ENCODE measurements around the gene FIG4. TPM values are rescaled to one million over a fixed set of nuclear protein-coding genes. Genes with fewer than 3 reads are reported as not detected.

The FIG4 gene
- polyA plus RNA-seq, 1 of the 3 experiments (the other 2 are of a cell fraction), result 6.8 TPM

DNA sequence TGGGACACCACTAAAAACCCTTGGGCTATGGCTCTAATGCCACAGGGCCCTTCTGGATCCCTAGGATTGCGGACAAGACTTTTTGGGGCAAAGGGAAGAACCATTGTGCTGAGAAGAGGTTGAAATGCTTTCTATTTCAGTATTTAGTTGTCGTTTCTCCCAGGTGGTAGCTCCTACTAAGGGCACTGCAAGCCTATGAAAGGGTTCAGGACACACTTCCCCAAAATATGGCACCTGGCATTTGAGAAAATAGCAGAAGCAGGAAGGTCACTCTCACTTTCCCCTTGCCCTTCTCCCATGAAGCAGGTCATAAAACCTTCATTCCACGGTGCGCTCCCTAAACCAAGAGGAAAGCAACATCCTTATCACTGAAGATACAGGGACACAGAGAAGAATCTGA lies 161.6 kb downstream of the FIG4 start:
- ChIA-PET POLR2A (no interaction called here), CTCF (no interaction called here)
- Histone ChIP-seq H3K36me3 (replicated peaks in 1 of 2; ENCODE audit: control insufficient read depth in 1 of 2, insufficient read depth in 2 of 2, low read length in 1 of 2) (no peaks in the 10 kb centered on the region), H3K4me3 (ENCODE audit: low read depth in 2 of 2, low read length in 1 of 2) (no peak overlapping the region), H3K9ac (no peak overlapping the region), H3K27ac (ENCODE audit: low read depth in 2 of 2, low read length in 1 of 2) (no peak overlapping the region), H3K4me1 (ENCODE audit: control insufficient read depth in 1 of 2, insufficient read depth in 2 of 2, low read depth in 1 of 2, low read length in 1 of 2) (no peaks in the 10 kb centered on the region), H3K9me3 (no peaks in the 10 kb centered on the region), H3K27me3 (ENCODE audit: insufficient read depth) (no peaks in the 10 kb centered on the region), H2AFZ (ENCODE audit: low read depth) (no peak overlapping the region), H3K9me2 (no peaks in the 10 kb centered on the region), H3K79me2 (ENCODE audit: insufficient read depth) (no peaks in the 10 kb centered on the region), H3F3A (replicated peaks; ENCODE audit: insufficient read depth) (no peaks in the 10 kb centered on the region), H4K20me1 (ENCODE audit: insufficient read depth) (no peaks in the 10 kb centered on the region), H3K4me2 (no peak overlapping the region)
- no peak for DNase-seq
- TF ChIP-seq RAD21 (IDR thresholded peaks at IDR 0.05; ENCODE audit: low read length), result no peak
- TF ChIP-seq EZH2phosphoT487 (IDR thresholded peaks at IDR 0.05; ENCODE audit: borderline replicate concordance, low read depth), result no peak
- TF ChIP-seq EP300 (IDR thresholded peaks at IDR 0.05; ENCODE audit: borderline replicate concordance in 1 of 2, low read depth in 1 of 2, low read length in 1 of 2), result no peak
- TF ChIP-seq JUND (IDR thresholded peaks at IDR 0.05), result no peak
- TF ChIP-seq NFIC (IDR thresholded peaks at IDR 0.05; ENCODE audit: borderline replicate concordance), result no peak
- TF ChIP-seq, protein P1, sequence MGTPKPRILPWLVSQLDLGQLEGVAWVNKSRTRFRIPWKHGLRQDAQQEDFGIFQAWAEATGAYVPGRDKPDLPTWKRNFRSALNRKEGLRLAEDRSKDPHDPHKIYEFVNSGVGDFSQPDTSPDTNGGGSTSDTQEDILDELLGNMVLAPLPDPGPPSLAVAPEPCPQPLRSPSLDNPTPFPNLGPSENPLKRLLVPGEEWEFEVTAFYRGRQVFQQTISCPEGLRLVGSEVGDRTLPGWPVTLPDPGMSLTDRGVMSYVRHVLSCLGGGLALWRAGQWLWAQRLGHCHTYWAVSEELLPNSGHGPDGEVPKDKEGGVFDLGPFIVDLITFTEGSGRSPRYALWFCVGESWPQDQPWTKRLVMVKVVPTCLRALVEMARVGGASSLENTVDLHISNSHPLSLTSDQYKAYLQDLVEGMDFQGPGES (IDR thresholded peaks at IDR 0.05; ENCODE audit: low read depth, low read length), result no peak
- TF ChIP-seq RFX5 (IDR thresholded peaks at IDR 0.05; ENCODE audit: low read length), result no peak
- TF ChIP-seq TEAD4 (IDR thresholded peaks at IDR 0.05; ENCODE audit: borderline replicate concordance, insufficient read depth), result no peak
- no peak for TF ChIP-seq POLR2AphosphoS5 (IDR thresholded peaks at IDR 0.05; ENCODE audit: low read depth, low read length)
- no peak for TF ChIP-seq TAF1 (IDR thresholded peaks at IDR 0.05; ENCODE audit: borderline replicate concordance, low read depth, low read length)
- no peak for TF ChIP-seq TCF12 (IDR thresholded peaks at IDR 0.05)
- TF ChIP-seq GABPA (IDR thresholded peaks at IDR 0.05; ENCODE audit: low read depth), result no peak
- TF ChIP-seq ELF1 (IDR thresholded peaks at IDR 0.05), result no peak
- no peak for TF ChIP-seq FOSL2 (IDR thresholded peaks at IDR 0.05; ENCODE audit: borderline replicate concordance, low read depth)
- no peak for TF ChIP-seq MEF2A (IDR thresholded peaks at IDR 0.05; ENCODE audit: borderline replicate concordance, low read depth)
- TF ChIP-seq FOXJ3 (CRISPR knock-in tag; IDR thresholded peaks at IDR 0.05), result no peak
- no peak for TF ChIP-seq USF2 (IDR thresholded peaks at IDR 0.05; ENCODE audit: borderline replicate concordance, low read depth, low read length)
- TF ChIP-seq USF1 (IDR thresholded peaks at IDR 0.05; ENCODE audit: borderline replicate concordance, low read depth), result no peak
- 50% methylated on average over 4 of the region's 4 CpGs for WGBS (ENCODE audit: low lambda C conversion rate)

GRCh38 chr6:109853426-109853825 lies 162.3 kb downstream of the FIG4 start:
- H3K4me3 ChIP-seq (ENCODE audit: low read depth in 2 of 2, low read length in 1 of 2), result no peak overlapping the region
- no peak overlapping the region for H3K9ac ChIP-seq
- CTCF ChIA-PET, result no interaction called here
- no peaks in the 10 kb centered on the region for H3K9me2 ChIP-seq
- H3K4me1 ChIP-seq (ENCODE audit: control insufficient read depth in 1 of 2, insufficient read depth in 2 of 2, low read depth in 1 of 2, low read length in 1 of 2), result no peaks in the 10 kb centered on the region
- H3K79me2 ChIP-seq (ENCODE audit: insufficient read depth), result no peaks in the 10 kb centered on the region
- POLR2A ChIA-PET, result no interaction called here
- no peaks in the 10 kb centered on the region for H3K27me3 ChIP-seq (ENCODE audit: insufficient read depth)
- no peak overlapping the region for H2AFZ ChIP-seq (ENCODE audit: low read depth)
- no peaks in the 10 kb centered on the region for H3K36me3 ChIP-seq (replicated peaks in 1 of 2; ENCODE audit: control insufficient read depth in 1 of 2, insufficient read depth in 2 of 2, low read length in 1 of 2)
- DNase-seq, result no peak
- no peak overlapping the region for H3K27ac ChIP-seq (ENCODE audit: low read depth in 2 of 2, low read length in 1 of 2)
- no peaks in the 10 kb centered on the region for H4K20me1 ChIP-seq (ENCODE audit: insufficient read depth)
- 25% methylated on average over 1 of the region's 1 CpG for whole genome bisulfite sequencing (ENCODE audit: low lambda C conversion rate)
- H3K4me2 ChIP-seq, result no peak overlapping the region
- H3F3A ChIP-seq (replicated peaks; ENCODE audit: insufficient read depth), result no peaks in the 10 kb centered on the region
- no peaks in the 10 kb centered on the region for H3K9me3 ChIP-seq
- TF ChIP-seq, protein P2, sequence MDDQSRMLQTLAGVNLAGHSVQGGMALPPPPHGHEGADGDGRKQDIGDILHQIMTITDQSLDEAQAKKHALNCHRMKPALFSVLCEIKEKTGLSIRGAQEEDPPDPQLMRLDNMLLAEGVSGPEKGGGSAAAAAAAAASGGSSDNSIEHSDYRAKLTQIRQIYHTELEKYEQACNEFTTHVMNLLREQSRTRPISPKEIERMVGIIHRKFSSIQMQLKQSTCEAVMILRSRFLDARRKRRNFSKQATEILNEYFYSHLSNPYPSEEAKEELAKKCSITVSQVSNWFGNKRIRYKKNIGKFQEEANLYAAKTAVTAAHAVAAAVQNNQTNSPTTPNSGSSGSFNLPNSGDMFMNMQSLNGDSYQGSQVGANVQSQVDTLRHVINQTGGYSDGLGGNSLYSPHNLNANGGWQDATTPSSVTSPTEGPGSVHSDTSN (IDR thresholded peaks at IDR 0.05), result no peak
- no peak for TF ChIP-seq RXRA (IDR thresholded peaks at IDR 0.05; ENCODE audit: borderline replicate concordance, low read depth)
- no peak for TF ChIP-seq FOSL2 (IDR thresholded peaks at IDR 0.05; ENCODE audit: borderline replicate concordance, low read depth)
- TF ChIP-seq, protein P3, sequence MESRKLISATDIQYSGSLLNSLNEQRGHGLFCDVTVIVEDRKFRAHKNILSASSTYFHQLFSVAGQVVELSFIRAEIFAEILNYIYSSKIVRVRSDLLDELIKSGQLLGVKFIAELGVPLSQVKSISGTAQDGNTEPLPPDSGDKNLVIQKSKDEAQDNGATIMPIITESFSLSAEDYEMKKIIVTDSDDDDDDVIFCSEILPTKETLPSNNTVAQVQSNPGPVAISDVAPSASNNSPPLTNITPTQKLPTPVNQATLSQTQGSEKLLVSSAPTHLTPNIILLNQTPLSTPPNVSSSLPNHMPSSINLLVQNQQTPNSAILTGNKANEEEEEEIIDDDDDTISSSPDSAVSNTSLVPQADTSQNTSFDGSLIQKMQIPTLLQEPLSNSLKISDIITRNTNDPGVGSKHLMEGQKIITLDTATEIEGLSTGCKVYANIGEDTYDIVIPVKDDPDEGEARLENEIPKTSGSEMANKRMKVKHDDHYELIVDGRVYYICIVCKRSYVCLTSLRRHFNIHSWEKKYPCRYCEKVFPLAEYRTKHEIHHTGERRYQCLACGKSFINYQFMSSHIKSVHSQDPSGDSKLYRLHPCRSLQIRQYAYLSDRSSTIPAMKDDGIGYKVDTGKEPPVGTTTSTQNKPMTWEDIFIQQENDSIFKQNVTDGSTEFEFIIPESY (IDR thresholded peaks at IDR 0.05; ENCODE audit: borderline replicate concordance, low read depth), result no peak
- TF ChIP-seq ELF1 (IDR thresholded peaks at IDR 0.05), result no peak
- TF ChIP-seq USF2 (IDR thresholded peaks at IDR 0.05; ENCODE audit: borderline replicate concordance, low read depth, low read length), result no peak
- TF ChIP-seq TEAD4 (IDR thresholded peaks at IDR 0.05; ENCODE audit: borderline replicate concordance, insufficient read depth), result no peak
- TF ChIP-seq YY1 (IDR thresholded peaks at IDR 0.05; ENCODE audit: low read depth), result no peak
- no peak for TF ChIP-seq RFX5 (IDR thresholded peaks at IDR 0.05; ENCODE audit: low read length)
- no peak for TF ChIP-seq FOXM1 (IDR thresholded peaks at IDR 0.05; ENCODE audit: low read depth)
- TF ChIP-seq TCF12 (IDR thresholded peaks at IDR 0.05), result no peak
